HUES6 (cell line): Measurements from ENCODE around the gene HOXB9.
A peak's percentile ranks its signal among the peaks of the same experiment; 100 is the strongest.

Source experiments
- H3K27ac ChIP-seq: 2 replicates; pipeline ENCODE4 v1.7.0; 2013; ENCODE audit warnings: low read depth, mild to moderate bottlenecking, low read length, inconsistent platforms
- H3K27me3 ChIP-seq: 2 replicates; pipeline ENCODE4 v1.6.1; 2013; ENCODE audit warnings: low read length; ENCODE audit not compliant: control insufficient read depth, insufficient read depth
- H3K36me3 ChIP-seq: 2 replicates; pipeline ENCODE4 v1.6.1; 2013; ENCODE audit warnings: low read length; ENCODE audit not compliant: control insufficient read depth, insufficient read depth
- H3K4me1 ChIP-seq: 2 replicates; pipeline ENCODE4 v1.6.1; 2013; ENCODE audit warnings: low read length; ENCODE audit not compliant: control insufficient read depth, insufficient read depth
- H3K4me3 ChIP-seq: 2 replicates; pipeline ENCODE4 v1.5.1; 2013; ENCODE audit warnings: low read depth, low read length
- H3K9ac ChIP-seq: one replicate; pipeline ENCODE4 v1.6.1; 2013; ENCODE audit warnings: mild to moderate bottlenecking, low read length
- H3K9me3 ChIP-seq: 2 replicates; pipeline ENCODE4 v1.6.1; 2013; ENCODE audit warnings: low read depth, low read length; ENCODE audit not compliant: control insufficient read depth, insufficient read depth

Gene HOXB9

DNA sequence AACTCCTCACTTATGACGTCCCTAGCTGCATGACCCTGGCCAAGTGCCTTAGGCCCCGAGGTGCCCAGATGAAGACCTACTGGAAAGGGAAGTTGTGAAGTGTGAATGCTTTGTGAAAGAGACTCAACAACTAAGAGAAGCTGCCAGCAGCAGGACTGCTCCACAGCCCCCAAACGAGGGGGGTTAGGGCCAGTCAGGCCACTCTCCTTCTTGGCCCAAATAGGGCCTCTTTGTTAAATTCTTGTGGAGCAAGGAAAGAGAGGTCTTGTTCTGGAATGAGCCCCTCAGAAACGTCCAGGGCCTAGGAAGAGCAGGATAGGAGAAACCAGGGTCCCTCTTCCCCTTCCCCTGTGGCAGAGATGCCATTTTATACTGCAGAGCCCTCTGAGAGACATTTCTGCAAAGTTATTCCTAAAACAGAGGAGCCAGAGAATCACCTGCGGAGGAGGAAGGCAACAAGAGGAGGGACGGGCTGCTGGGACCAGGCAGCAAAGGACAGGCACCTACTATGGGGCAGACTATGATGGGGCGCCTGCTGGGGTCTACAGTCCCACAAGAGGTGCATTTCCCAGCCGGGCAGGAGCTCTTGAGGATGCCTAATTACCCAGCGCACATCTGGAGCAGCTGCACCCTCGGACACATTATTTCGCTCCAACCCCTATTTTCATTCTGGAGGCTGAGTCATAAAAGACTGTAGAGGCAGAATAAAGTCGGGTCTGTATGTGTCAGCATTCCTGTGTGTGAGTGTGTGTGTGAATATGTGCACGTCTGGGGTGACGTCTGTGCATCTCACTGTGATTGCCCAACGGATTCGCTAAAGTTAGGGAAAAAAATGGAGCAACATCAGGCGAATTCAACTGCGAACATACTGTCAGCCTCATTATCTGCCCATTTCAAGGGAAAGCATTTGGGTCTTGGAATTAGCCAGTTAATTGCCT lies 11.4 kb upstream of the HOXB9 start:
- Histone ChIP-seq H3K4me1 (peaks cover 5% of the 10 kb centered on the region; the same call in 1 of the 2 replicates), H3K36me3 (no peaks in the 10 kb centered on the region), H3K9ac (peak overlapping the region; percentile 16), H3K27ac (no peak overlapping the region), H3K9me3 (no peaks in the 10 kb centered on the region), H3K4me3 (no peak overlapping the region), H3K27me3 (peaks cover 100% of the 10 kb centered on the region)

DNA sequence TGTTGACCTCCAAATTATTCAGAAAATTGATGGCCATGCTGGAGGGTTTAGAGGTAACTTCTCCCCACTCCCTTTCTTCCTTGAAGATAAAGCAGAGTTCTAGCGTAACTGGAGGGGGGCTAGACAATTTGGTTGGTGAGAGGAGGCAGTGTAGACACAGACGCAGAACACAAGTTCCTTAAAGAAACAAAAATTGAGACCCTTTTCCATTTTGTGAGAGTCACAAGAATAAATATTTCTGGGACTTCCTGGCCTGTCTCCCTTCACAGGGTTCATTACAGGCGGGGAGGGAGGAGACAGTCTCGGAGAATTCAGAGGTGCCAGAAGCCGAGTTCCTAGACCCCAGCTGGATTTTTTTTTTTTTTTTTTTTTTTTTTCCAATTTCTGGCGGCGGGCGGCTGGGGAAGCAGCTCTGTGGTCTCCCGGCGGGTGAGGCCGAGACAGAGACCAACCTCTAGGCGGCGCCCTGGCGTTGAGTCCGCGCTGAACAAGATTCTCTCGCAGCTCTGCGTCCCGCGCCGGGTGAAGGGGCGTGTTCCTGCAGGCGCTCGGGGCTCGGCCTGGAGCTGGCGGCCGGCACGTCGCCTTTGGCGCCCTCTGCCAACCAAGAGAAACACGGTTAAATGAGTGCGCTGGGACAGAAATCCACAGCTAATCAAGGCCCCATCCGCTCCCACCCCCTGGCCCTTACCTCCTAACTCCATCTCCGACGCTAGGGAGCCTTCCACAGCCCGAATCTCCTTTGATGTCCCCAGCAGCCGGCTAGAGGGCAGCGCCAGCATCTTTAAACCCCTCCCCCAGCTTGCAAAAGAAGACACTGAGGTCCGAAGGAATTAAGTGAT lies 10.2 kb upstream of the HOXB9 start:
- Histone ChIP-seq H3K4me3 (0 out of 2 replicates have a peak overlapping the region, but pooled peaks have one; percentile 16), H3K9me3 (no peaks in the 10 kb centered on the region), H3K36me3 (no peaks in the 10 kb centered on the region), H3K27ac (no peak overlapping the region), H3K4me1 (no peaks in the 10 kb centered on the region; the same call in 1 of the 2 replicates), H3K27me3 (peaks cover 100% of the 10 kb centered on the region), H3K9ac (peak overlapping the region; percentile 42)

DNA sequence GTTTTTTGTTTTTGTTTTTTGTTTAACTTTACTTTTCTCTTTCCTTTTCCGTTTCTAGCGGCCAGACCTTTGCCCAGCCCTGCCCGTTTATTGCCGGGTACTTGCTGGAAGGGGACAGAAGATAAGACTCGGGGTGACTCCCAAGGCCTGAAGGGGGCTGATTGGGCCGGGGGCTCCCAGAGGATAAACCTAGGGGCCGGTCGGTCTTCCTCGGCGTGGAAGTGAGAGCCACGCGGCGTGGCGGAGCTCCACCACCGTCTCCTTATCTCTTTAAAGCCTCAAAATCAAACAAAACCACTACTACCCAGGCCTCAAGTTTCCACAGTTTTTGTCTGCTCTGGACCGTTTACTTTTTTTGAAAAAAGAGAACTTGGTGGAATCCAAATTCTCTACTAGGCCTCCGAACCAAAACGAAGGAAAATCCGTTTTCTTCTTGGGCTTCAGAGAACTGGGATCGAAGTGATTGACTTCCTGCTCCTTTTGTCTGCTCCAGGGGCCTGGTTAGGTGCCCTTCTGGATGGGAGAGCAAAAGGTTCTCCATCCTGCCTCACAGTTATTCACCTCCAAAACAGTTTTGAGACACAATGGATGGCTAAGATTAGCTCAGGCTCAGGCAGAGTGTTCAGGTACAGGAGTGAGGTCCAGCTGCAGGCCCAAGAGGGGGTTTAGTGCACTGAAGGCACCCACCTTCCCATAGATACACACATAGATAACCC lies 8.5 kb upstream of the HOXB9 start:
- peak overlapping the region; percentile 31 for H3K9ac ChIP-seq
- H3K27me3 ChIP-seq: peaks cover 100% of the 10 kb centered on the region
- no peaks in the 10 kb centered on the region for H3K36me3 ChIP-seq

GRCh38 chr17:48633266-48633677 lies 7.1 kb upstream of the HOXB9 start:
- H3K27ac ChIP-seq: no peak overlapping the region
- H3K4me3 ChIP-seq: peak overlapping the region; percentile 28
- peaks cover 100% of the 10 kb centered on the region for H3K27me3 ChIP-seq
- H3K4me1 ChIP-seq: no peaks in the 10 kb centered on the region; the same call in 1 of the 2 replicates
- no peaks in the 10 kb centered on the region for H3K9me3 ChIP-seq
- no peaks in the 10 kb centered on the region for H3K36me3 ChIP-seq
- H3K9ac ChIP-seq: peak overlapping the region; percentile 79

More for the DNA sequence above, 8.5 kb upstream of the HOXB9 start:
- no peaks in the 10 kb centered on the region for H3K9me3 ChIP-seq
- H3K4me3 ChIP-seq: no peak overlapping the region
- H3K27ac ChIP-seq: no peak overlapping the region
- H3K4me1 ChIP-seq: no peaks in the 10 kb centered on the region; the same call in 1 of the 2 replicates

GRCh38 chr17:48632579-48633265 lies 6.6 kb upstream of the HOXB9 start:
- Histone ChIP-seq H3K9me3 (no peaks in the 10 kb centered on the region), H3K4me1 (no peaks in the 10 kb centered on the region; the same call in 1 of the 2 replicates), H3K36me3 (no peaks in the 10 kb centered on the region), H3K27ac (no peak overlapping the region), H3K9ac (peak overlapping the region; percentile 79), H3K4me3 (peak overlapping the region; percentile 28; the same call in 1 of the 2 replicates), H3K27me3 (peaks cover 100% of the 10 kb centered on the region)

GRCh38 chr17:48631693-48632578 lies 5.8 kb upstream of the HOXB9 start:
- Histone ChIP-seq H3K9ac (peak overlapping the region; percentile 79), H3K27me3 (peaks cover 100% of the 10 kb centered on the region), H3K9me3 (no peaks in the 10 kb centered on the region), H3K4me1 (peaks cover 3% of the 10 kb centered on the region; the same call in 1 of the 2 replicates), H3K27ac (no peak overlapping the region), H3K4me3 (peak overlapping the region; percentile 27; the same call in 1 of the 2 replicates), H3K36me3 (no peaks in the 10 kb centered on the region)

DNA sequence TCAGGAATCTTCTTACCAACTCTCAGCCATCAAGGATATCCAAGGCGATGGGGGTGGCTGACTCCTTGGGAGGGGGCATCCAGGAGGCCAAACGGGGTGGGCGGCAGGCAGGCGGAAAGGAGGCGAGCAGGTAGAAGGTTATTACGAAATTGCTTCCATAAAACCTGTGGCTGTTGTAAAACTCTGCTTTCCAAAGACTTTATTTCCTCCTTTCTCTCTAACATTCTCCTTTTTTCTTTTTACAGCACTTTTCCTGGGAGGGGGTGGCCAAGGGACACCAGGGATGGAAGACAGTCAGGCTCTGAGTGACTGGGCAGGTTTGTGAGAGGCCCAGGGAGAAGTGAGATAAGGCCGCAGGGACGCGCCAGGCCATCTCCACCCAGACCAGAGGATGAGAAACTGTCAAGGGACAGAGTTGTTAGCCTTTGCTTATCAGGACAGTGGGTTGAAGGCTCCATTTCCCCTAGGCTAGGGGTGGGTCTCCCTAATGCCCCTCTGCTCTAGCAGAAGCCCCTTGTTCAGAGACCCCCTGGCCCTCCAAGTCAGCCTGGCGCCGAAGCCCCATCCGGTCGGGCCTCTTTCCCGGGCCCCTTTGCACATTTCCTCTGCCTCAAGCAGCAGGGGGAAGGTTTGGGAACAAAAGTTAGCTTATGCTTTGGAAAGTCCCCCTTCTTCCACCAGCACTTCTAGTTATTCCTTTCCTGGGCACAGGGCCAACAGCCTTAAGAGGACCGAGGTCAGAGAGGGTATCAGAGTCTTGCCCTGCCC lies 5.0 kb upstream of the HOXB9 start:
- no peak overlapping the region for H3K4me3 ChIP-seq

GRCh38 chr17:48630009-48630924 lies 4.1 kb upstream of the HOXB9 start:
- no peak overlapping the region for H3K27ac ChIP-seq
- no peaks in the 10 kb centered on the region for H3K36me3 ChIP-seq
- H3K4me1 ChIP-seq: peaks cover 7% of the 10 kb centered on the region; the same call in 1 of the 2 replicates
- peaks cover 100% of the 10 kb centered on the region for H3K27me3 ChIP-seq
- H3K9me3 ChIP-seq: no peaks in the 10 kb centered on the region
- peak overlapping the region; percentile 19; the same call in 1 of the 2 replicates for H3K4me3 ChIP-seq
- H3K9ac ChIP-seq: peak overlapping the region; percentile 74

More for the DNA sequence above, 5.0 kb upstream of the HOXB9 start:
- H3K9ac ChIP-seq: peak overlapping the region; percentile 79
- no peak overlapping the region for H3K27ac ChIP-seq
- no peaks in the 10 kb centered on the region for H3K9me3 ChIP-seq
- H3K4me1 ChIP-seq: peaks cover 7% of the 10 kb centered on the region; the same call in 1 of the 2 replicates
- peaks cover 100% of the 10 kb centered on the region for H3K27me3 ChIP-seq
- no peaks in the 10 kb centered on the region for H3K36me3 ChIP-seq
